ENCODE data around the gene FBXL19. TPM values are rescaled to one million over a fixed set of nuclear protein-coding genes. Genes with fewer than 3 reads are reported as not detected.

The FBXL19 gene
- 11.5 and 12.0 TPM in 2 replicates for total RNA-seq

DNA sequence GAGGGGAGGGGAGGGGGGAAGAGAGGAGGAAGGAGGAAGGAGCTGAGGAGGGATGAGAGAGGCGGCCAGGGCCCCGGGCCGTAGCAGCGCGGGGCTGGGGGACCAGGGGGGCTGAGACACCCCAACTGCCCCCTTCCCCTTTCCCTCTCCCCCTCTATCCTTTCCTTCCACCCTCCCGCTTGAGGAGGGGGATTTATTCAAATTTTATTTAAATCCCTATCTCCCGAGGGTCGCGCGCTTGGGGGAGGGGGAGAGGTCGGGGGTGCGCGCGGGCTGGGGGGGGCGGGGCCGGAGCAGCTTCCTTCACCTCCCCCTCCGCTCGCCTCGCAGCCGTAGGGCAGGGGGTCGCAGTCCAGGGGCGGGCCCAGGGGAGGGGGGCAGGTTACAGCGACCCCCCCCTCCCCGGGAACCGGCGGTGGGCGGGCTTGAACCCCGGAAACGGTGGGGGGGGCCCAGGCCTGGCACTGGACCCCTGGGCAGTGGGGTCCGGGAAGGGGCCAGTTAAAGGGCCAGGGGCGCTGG lies at the start of gene FBXL19:
Gene FBXL19, plus strand, starts transcription at position 19 of the 522 bp plus-strand sequence. CDS start 2,183 bp downstream, outside the sequence.

DNA sequence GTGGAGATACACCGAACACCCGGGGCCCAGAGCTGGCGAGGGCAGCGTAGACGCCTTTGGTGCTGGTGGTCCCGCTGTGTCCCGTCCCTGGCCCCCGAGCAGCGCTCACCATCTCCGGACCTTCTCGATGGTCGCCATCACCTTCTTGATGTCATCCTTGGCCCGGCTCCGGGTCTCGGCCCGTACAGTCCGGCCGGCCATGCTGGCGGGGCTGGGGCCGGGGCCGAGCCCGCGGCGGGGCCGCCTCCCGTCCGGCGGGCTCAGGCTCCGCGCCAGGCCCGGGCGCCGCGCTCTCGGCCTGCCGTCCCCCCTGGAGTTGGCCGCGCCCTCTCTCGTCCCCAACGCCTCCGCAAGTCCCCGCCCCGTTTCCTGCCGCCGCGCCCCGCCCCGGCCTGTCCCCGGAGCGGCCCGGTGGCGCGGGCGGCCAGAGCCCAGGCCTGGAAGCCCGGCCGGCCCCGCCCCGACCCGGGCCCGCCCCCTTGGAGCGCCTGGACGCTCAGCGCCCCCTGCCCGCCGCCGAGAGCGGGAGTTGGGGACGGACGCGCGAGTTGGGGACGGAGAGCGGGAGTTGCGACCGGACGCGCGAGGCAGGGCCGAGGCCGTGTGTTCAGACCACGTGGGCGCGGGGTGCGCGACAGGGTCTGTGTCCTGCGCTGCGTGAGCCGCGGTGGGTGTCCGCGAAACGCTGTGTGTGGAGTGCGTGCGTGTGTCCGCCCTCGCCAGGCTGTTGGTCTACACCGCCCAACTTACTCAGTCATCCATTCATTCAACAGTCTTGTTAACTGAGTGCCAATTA lies 29.4 kb upstream of the FBXL19 start, which contains the start of gene BCL7C:
Gene BCL7C, minus strand, starts transcription at position 334 of the 796 bp plus-strand sequence. Its CDS starts 133 bp downstream, at position 201.

GRCh38 chr16:30896261-30896888 lies 27.0 kb upstream of the FBXL19 start, which contains the start of gene CTF1:
Gene CTF1 (plus strand): TSS chr16:30896614. CDS start chr16:30896644, 30 bp downstream.

GRCh38 chr16:30948667-30949649 lies 25.6 kb downstream of the FBXL19 start, which contains the start of gene ORAI3:
Gene ORAI3 (plus strand): TSS chr16:30949068. CDS start chr16:30949290, 222 bp downstream.

GRCh38 chr16:30957456-30958174 lies 34.2 kb downstream of the FBXL19 start, which contains the start of gene SETD1A:
Gene SETD1A (plus strand): TSS chr16:30957754. CDS start chr16:30958732, 978 bp downstream.

GRCh38 chr16:30984669-30985400 lies 61.5 kb downstream of the FBXL19 start, which contains the start of gene HSD3B7:
Gene HSD3B7 (plus strand): TSS chr16:30985207. CDS start chr16:30985659, 452 bp downstream.

Small RNAs within 50 kb of the gene (small RNA-seq; reads per million reads assigned to genes)
- gene AC135048.1 (not detected), gene MIR4519 (not detected), gene MIR762 (not detected)

Other genes starting within 250 kb of the FBXL19 start
- gene SRCAP, start 224.4 kb upstream of the FBXL19 start, total RNA-seq, result 17.9 and 20.4 TPM in 2 replicates
- gene PHKG2, start 175.1 kb upstream of the FBXL19 start, total RNA-seq, result 15.2 and 17.4 TPM in 2 replicates
- 2.1 and 2.2 TPM in 2 replicates for gene CFAP119, start 161.5 kb upstream of the FBXL19 start, total RNA-seq
- gene RNF40, start 161.2 kb upstream of the FBXL19 start, total RNA-seq, result 63.6 and 70.5 TPM in 2 replicates
- gene ZNF629, start 136.4 kb upstream of the FBXL19 start, total RNA-seq, result 14.5 and 16.2 TPM in 2 replicates
- gene BCL7C, start 29.5 kb upstream of the FBXL19 start, total RNA-seq, result 34.6 and 38.0 TPM in 2 replicates
- 2.4 and 2.6 TPM in 2 replicates for gene CTF1, start 27.0 kb upstream of the FBXL19 start, total RNA-seq
- 34.4 and 37.7 TPM in 2 replicates for gene ORAI3, start 25.5 kb downstream of the FBXL19 start, total RNA-seq
- gene SETD1A, start 34.2 kb downstream of the FBXL19 start, total RNA-seq, result 2.5 and 4.0 TPM in 2 replicates
- 42.6 and 51.9 TPM in 2 replicates for gene HSD3B7, start 61.6 kb downstream of the FBXL19 start, total RNA-seq
- 1.4 and 2.1 TPM in 2 replicates for gene STX1B, start 87.1 kb downstream of the FBXL19 start, total RNA-seq
- gene STX4, start 110.0 kb downstream of the FBXL19 start, total RNA-seq, result 21.7 and 26.1 TPM in 2 replicates
- gene ZNF668, start 150.7 kb downstream of the FBXL19 start, total RNA-seq, result 7.8 and 10.9 TPM in 2 replicates
- gene ZNF646, start 150.8 kb downstream of the FBXL19 start, total RNA-seq, result 12.4 and 13.2 TPM in 2 replicates
- gene PRSS53, start 165.4 kb downstream of the FBXL19 start, total RNA-seq, result 1.9 and 3.7 TPM in 2 replicates
- gene VKORC1, start 171.2 kb downstream of the FBXL19 start, total RNA-seq, result 149 and 200 TPM in 2 replicates
- 32.0 and 32.5 TPM in 2 replicates for gene BCKDK, start 184.8 kb downstream of the FBXL19 start, total RNA-seq
- gene KAT8, start 194.1 kb downstream of the FBXL19 start, total RNA-seq, result 26.2 and 27.0 TPM in 2 replicates
- not detected in 2 replicates for gene PRSS8, start 212.2 kb downstream of the FBXL19 start, total RNA-seq
- gene PRSS36, start 226.5 kb downstream of the FBXL19 start, total RNA-seq, result 0.22 and 0.91 TPM in 2 replicates